ENCODE results near the gene MYH14. TPM values are rescaled to one million over a fixed set of nuclear protein-coding genes. Genes with fewer than 3 reads are reported as not detected.

MYH14 gene
- total and polyA plus RNA-seq, 10 of the 15 experiments (the other 5 are each of a cell fraction or from before 2014, with no cell fraction given): 0.06 to 0.69 (median 0.15) TPM; not detected in 4

- H3K4me3 ChIP-seq: no peak overlapping the region
- H3K27me3 ChIP-seq (replicated peaks in 1 of 2; ENCODE audit: control insufficient read depth in 2 of 2, insufficient read depth in 2 of 2, low read length in 1 of 2): 0 out of 4 replicates have a peak, but pooled peaks cover 0 to 2% of the 10 kb centered on the region in 2 experiments
- ChIA-PET RAD21 (ENCODE audit: unreplicated experiment) (interaction anchor here (0.8 kb wide), 1 partner anchor 41 kb away, joined by 3 read pairs; no protein-coding TSS in a partner anchor), SMC1A (ENCODE audit: uncharacterized antibody, unreplicated experiment) (no interaction called here), CTCF (interaction anchor here (1.2 kb wide), 1 partner anchor 16 kb away, joined by 3 read pairs; no protein-coding TSS in a partner anchor), POLR2A (no interaction called here)
- no peaks in the 10 kb centered on the region; the same call in 1 of the 2 replicates for H3K4me1 ChIP-seq (ENCODE audit: control insufficient read depth, insufficient read depth, low read length)
- H4K20me1 ChIP-seq (ENCODE audit: control insufficient read depth, insufficient read depth): no peaks in the 10 kb centered on the region
- no peak overlapping the region for H2AFZ ChIP-seq (ENCODE audit: control insufficient read depth, low read depth, low read length)
- BruUV-seq (replicated peaks): no TSS peak
- FAIRE-seq (no peak), DNase-seq (ENCODE audit: low read depth, low spot score) (no peak), ATAC-seq (no peak)
- no peaks in the 10 kb centered on the region; the same call in 1 of the 3 replicates for H3K9me3 ChIP-seq (replicated peaks; ENCODE audit: control insufficient read depth, insufficient read depth, low read length)
- no peak overlapping the region for H3K4me2 ChIP-seq (ENCODE audit: control insufficient read depth, insufficient read depth)
- WGBS (ENCODE audit: insufficient coverage, insufficient replicate concordance, low lambda C conversion rate, missing lambda C conversion rate): 0% methylated on average over 2 of the region's 2 CpGs
- no peak overlapping the region for H3K27ac ChIP-seq (ENCODE audit: control insufficient read depth, insufficient read depth)
- intact Hi-C loops (cut with micrococcal nuclease; ENCODE audit: unreplicated experiment) (no loop called here), in situ Hi-C loops (cut with MboI) (no loop called here)
- H3K79me2 ChIP-seq (ENCODE audit: control insufficient read depth, insufficient read depth, low read length): no peaks in the 10 kb centered on the region
- no peaks in the 10 kb centered on the region for H3K36me3 ChIP-seq (ENCODE audit: control insufficient read depth in 2 of 2, insufficient read depth in 2 of 2, low read length in 1 of 2)
- H3K9ac ChIP-seq (ENCODE audit: control insufficient read depth, insufficient read depth, low read length): no peak overlapping the region
- TF ChIP-seq SMAD5 (IDR thresholded peaks at IDR 0.05; ENCODE audit: low read depth): no peak
- peak in 1 of 2 experiments; percentile 18; a peak in 1 of 4 replicates for TF ChIP-seq IKZF2 (IDR thresholded peaks at IDR 0.05)
These were observed 96.6 kb downstream of the MYH14 start for GRCh38 chr19:50300051-50300450.

- Histone ChIP-seq H2AFZ (ENCODE audit: control insufficient read depth, low read depth, low read length) (no peak overlapping the region), H3K9me3 (replicated peaks; ENCODE audit: control insufficient read depth, insufficient read depth, low read length) (no peaks in the 10 kb centered on the region; the same call in 1 of the 3 replicates), H3K27ac (ENCODE audit: control insufficient read depth, insufficient read depth) (no peak overlapping the region), H3K9ac (ENCODE audit: control insufficient read depth, insufficient read depth, low read length) (no peak overlapping the region), H4K20me1 (ENCODE audit: control insufficient read depth, insufficient read depth) (no peaks in the 10 kb centered on the region), H3K4me2 (ENCODE audit: control insufficient read depth, insufficient read depth) (no peak overlapping the region), H3K36me3 (ENCODE audit: control insufficient read depth in 2 of 2, insufficient read depth in 2 of 2, low read length in 1 of 2) (no peaks in the 10 kb centered on the region), H3K79me2 (ENCODE audit: control insufficient read depth, insufficient read depth, low read length) (no peaks in the 10 kb centered on the region), H3K27me3 (replicated peaks in 1 of 2; ENCODE audit: control insufficient read depth in 2 of 2, insufficient read depth in 2 of 2, low read length in 1 of 2) (0 out of 4 replicates have a peak, but pooled peaks cover 0 to 2% of the 10 kb centered on the region in 2 experiments), H3K4me3 (no peak overlapping the region), H3K4me1 (ENCODE audit: control insufficient read depth, insufficient read depth, low read length) (no peaks in the 10 kb centered on the region; the same call in 1 of the 2 replicates)
- BruUV-seq (replicated peaks): no TSS peak
- FAIRE-seq (no peak), ATAC-seq (peak; percentile 83), DNase-seq (ENCODE audit: low read depth, low spot score) (no peak)
- intact Hi-C loops (cut with micrococcal nuclease; ENCODE audit: unreplicated experiment) (no loop called here), in situ Hi-C loops (cut with MboI) (no loop called here)
- ChIA-PET SMC1A (ENCODE audit: uncharacterized antibody, unreplicated experiment) (interaction anchor here (0.9 kb wide), 1 partner anchor 28 kb away, joined by 4 read pairs; no protein-coding TSS in a partner anchor), RAD21 (ENCODE audit: unreplicated experiment) (interaction anchor here (0.5 to 0.8 kb wide), 2 partner anchors 40 to 279 kb away, joined by 3 read pairs; no protein-coding TSS in a partner anchor), CTCF (interaction anchor here (0.8 to 1.2 kb wide), 2 partner anchors 15 to 255 kb away, joined by 3 read pairs; no protein-coding TSS in a partner anchor), POLR2A (no interaction called here)
- 1% methylated on average over 10 of the region's 10 CpGs for WGBS (ENCODE audit: insufficient coverage, insufficient replicate concordance, low lambda C conversion rate, missing lambda C conversion rate)
- peak; percentile 30; the same call in 1 of the 2 replicates for TF ChIP-seq JUNB (IDR thresholded peaks at IDR 0.05)
- peak; percentile 22; the same call in 1 of the 2 replicates for TF ChIP-seq ZBTB40 (IDR thresholded peaks at IDR 0.05; ENCODE audit: borderline replicate concordance)
- no peak for TF ChIP-seq HDGF (IDR thresholded peaks at IDR 0.05)
These were observed 97.6 kb downstream of the MYH14 start for GRCh38 chr19:50300814-50301606.

Data from GM12878 (cell line).